Measurements from ENCODE around the gene MFSD12.
"Not testable (repeated sequence)": the region's sequence is repeated elsewhere in the genome, so short reads cannot be mapped to it uniquely, and the experiment has no call there.

MFSD12 gene

DNA sequence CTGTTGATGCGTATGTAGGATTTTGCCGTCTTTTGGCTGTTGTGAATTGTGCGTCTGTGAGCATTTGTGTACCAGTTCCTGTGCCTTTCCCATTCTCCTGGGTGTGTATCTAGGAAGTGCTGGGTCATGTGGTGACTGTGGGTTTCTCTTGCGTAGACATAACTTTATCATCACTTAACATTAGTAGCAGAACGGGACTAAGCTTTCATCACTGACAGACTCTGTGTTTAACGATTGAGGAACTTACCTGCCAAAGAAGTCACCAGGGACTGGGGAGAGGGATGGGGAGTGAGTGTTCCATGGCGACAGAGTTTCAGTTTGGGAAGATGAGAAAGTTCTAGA, 36.3 kb downstream of the MFSD12 start:
- no peak for DNase-seq

DNA sequence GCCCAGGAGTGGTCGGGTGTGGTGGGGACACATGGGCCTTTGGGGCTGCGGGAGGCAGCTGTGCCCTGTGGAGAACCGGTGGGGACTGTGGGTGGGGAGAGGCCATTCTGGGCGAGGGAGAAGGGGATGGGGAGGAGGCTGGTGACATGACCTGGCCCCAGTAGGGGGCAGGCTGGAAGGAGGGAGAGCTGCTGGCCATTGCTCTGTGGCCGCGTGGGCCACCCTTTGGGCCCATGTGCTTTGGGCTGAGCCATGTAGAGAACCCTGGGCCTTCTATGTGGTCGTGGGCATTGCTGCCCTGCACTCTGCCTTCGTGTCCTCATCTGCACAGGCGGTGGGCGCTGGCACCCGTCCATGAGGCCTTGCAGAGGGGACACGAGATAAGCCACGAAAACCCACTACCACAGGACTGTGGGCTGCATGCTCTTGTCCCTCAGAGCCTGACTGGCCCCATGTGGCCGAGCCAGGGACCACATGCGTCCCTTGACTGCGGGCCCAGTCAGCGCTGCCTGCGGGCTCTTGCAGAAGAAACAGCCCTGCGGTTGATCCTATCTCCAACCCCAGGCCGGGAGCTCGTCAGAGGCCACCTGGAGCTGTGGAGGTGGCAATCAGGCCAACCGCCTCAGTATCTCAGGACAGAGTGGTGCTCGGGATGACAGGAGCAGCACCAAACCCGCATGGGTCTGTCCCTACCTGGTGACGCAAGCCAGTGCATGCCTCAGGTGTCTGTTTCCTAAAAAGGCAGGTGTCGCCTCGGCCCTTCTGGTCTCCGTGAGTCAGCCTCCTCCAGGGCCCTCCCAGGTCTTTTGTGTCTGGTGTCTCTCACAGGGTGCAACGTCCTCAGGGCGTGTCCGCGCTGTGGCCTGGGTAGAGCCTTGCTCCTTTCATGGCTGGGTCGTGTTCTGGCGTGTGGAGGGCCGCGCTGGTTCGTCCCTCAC, 37.0 kb downstream of the MFSD12 start:
- no peak for DNase-seq

DNA sequence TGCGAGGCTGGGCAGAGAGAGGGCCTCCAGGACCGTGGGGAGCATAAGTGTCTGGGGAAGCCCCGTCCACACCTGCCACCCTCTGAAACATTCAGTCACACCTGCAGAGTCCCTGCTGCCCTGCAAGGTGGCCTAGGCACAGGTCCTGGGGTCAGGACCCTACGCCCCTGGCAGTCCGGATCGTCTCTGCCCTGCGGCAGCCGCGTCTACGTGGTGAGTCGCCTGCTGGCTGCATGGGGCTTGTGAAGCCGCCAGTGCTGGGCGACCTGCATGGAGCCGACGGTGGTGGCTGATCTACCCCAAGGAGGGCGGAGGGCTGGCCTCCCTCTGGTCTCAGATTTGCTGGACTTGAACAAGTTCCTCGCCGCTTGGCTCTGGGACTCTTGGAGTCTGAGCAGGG, 38.3 kb downstream of the MFSD12 start:
- DNase-seq = no peak

DNA sequence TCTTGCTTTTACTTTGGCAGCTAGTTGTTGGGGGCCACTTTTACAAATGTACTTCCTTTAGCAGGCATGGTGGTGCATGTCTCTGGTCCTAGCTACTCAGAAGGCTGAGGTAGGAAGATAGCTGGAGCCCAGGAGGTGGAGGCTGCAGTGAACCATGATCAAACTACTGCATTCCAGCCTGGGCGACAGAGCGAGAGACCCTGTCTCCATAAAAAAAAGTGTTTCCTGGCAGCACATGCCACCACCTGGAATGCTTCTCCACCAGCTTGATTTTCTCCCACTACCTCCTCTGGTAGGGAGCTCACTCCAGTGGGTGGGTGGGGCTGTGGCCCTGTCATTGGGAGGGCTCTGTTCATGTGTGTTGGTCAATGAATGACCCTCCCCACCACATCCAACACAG, 38.7 kb downstream of the MFSD12 start:
- no peak for DNase-seq

DNA sequence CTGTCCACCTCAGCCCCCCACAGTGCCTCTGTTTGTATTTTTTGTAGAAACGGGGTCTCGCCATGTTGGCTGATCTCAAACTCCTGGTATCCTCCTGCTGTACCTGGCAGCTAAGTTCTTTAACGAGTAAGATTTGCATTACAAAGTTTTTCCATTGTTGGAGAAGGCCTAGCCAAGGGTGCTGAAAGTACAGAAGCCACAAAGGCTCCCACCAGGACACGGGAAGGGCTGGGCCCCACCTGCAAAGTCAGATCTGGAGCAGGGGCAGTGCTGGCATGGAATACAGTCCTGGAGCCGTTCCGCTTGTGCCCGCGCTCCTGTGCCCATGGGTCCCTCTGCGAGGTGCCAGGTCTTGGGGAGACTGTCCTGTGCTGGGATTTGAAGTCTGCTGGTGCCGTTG, 39.1 kb downstream of the MFSD12 start:
- no peak for DNase-seq

DNA sequence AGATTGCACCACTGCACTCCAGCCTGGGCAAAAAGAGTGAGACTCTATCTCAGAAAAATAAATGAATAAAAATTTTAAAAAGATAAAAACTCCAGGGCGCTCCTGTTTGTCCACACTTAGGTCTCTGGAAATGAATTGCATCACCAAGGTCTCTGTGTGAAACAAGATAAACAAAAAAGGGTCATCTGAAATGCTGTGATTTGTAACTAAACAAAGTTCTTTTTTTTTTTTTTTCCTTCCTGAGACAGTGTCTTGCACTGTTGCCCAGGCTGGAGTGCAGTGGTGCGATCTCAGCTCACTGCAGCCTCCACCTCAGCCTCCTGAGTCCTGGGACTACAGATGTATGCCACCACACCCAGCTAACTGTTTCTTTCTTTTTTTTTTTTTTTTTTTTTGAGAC, 39.7 kb downstream of the MFSD12 start:
- no peak for DNase-seq

DNA sequence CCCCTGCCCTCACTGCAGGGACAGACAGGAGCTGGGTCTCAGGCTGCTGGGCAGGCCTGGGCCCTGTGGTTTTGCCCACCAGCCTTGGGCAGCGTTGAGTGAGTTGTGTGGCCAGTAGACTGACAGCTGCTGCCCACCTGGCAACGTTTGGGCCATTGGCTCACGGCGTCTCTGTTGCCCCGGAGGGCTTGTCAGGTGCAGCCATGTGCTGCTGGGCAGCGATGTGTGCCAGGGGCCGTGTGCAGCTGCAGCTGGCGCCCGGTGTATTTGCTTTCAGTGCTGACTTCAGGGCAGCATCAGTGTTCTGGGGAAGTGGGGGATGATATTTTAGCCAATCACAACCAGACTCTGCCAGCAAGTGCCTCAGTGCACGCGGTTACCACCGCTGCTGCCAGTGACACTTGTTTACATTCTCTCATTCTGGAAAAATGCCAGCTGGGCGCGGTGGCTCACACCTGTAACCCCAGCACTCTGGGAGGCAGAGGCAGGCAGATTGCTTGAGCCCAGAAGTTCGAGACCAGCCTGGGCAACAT, 40.6 kb downstream of the MFSD12 start:
- DNase-seq = peak; percentile 65

DNA sequence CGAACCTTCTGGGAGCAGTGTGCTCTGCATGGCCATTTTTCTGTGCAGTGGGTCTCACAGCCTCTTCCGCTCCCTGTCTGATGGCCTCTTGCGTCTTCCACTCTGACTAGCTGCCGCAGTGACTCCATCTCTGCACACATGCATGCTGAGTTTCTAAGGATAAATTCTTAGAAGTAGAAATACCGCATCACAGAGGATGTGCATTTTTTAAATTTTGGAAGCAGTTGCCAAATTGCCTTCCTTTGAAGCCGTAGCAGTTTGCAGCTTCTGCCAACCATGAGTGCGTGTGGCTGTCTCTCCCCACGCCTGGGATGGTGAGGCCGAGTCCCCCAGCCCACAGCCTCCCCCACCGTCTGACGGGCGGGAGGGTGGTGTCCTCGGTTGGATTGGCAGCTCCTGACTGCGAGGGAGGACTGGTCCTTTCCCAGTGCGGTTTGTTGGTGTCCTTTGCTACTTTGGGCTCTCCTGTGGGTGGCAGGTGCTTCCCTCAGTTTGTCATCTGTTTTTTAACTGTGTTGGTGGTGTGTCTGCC, 41.4 kb downstream of the MFSD12 start:
- no peak for DNase-seq

DNA sequence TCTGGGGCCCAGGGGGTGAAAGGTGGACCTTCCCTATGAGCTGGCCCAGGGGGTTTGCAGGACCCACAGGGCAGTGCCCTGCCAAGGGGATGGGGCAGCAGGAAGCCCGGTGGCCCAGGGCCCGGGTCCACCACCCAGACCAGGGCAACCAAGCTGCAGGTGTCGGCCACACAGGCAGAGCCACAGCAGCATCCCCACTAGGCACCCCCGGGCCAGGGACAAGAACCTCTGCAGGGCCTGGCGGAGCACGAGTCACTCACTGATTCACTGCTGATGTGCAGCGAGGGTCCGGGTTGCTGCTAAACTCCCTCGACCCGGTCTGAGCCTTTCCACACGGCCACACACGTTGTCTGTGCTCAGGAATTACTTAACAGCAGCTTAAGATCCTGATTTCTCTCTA, 42.5 kb downstream of the MFSD12 start:
- DNase-seq = no peak

DNA sequence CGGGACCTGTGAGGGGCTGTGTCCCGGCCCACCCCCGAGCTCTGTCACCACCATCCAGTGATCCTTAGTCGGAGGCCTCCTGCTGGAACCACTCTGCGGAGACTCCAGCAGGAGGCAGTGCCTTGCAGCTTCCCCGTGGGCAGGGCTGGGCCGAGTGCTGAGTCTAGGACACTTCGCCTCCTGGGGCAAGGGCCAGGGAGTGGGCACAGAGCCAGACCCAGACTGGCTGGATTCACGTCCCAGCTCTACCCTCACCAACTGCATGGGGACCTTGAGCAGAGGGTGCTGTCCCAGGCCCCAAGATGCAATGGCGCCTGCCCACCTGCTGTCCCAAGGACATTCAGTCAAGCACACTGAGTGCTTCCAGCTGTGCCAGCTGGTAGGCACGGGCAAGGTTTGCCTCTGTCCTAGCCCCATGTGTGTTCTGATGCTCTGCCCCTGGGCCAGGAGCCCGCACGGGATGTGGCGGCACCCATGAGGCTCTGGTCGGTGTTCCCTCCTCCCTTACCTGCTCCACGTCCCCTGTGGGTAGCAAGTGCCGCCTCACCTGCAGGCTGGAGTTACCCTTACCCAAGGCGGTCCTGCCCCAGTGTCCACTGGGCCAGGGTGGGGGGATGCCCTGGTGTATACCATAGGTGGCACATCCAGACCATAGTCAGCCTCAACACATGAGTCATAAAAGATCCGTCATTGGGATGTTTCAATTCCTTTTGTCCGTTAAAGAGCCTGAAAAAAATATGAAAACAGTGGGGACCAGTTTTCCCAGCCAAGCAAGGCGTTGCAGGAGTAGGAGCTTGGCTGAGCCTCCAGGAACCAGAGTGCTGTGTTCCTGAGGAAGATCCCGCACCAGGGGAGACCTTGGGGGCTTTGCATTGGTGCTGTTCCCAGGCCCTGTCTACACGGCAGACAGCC, 43.9 kb downstream of the MFSD12 start:
- no peak for DNase-seq

DNA sequence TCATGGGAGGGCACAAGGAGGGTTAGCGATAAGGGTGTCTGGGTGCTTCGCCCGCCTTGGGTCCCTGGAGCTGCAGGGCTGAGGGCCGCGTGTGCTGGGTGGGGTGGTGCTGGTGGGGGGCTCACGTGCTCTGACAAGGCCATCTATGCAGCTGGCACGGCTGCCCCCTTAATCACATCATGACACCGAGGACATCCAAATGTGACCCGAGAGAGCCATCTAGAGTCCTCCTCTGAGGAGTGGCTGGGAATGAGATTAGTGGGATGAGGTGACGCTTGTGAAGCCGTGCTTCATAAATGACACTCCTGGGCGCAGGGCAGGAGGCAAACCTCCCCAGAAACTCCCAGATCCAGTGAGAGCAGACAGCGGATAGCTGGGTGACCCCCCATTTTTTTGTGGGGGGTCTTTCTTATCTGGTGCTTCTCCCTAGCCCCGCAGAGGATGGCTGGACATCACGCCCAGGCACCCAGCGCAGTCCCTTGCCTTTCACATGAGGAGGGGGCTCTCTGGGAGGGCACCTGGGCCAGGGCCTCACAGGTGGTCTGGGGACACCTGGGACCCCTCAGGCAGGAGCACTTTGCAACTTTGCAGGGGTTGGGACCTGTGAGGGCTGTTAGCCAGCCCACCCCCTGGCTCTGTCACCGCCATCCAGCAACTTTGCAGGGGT, 44.7 kb downstream of the MFSD12 start:
- DNase-seq = no peak

DNA sequence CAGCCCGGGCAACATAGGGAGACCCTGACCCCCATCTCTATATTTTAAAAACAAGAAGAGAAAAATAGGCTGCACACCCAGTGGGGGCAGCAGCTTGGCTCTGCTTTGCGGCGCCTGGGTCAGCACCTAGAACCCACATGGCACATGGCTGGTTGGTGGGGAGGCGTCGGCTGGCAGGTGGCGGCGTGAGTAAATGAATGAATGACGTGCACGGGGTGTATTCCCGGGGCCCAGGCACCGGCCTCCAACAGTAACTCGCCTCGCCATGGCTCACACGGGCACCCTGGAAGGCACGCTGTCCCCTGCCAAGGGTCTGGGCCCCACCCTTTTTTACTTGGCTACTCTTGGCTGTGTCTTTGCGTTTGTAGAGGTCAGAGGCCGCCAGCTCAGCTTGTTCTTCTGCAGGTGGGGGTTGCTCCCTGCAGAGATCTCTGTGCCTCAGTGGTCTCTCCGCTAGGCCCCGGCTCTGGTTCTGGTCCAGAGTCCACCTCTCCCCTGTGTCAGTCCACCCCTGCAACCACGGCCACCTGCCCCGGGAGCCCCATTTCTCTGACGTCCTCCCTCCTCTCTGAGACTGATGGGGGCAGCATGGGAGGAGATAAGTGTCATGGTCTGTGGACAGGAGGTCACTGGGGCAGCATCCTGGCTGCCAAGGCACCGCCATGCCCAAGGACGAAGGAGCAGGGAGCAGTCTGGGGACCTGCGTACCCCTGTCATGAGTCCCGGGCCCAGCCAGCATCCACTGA, 45.7 kb downstream of the MFSD12 start:
- no peak for DNase-seq

DNA sequence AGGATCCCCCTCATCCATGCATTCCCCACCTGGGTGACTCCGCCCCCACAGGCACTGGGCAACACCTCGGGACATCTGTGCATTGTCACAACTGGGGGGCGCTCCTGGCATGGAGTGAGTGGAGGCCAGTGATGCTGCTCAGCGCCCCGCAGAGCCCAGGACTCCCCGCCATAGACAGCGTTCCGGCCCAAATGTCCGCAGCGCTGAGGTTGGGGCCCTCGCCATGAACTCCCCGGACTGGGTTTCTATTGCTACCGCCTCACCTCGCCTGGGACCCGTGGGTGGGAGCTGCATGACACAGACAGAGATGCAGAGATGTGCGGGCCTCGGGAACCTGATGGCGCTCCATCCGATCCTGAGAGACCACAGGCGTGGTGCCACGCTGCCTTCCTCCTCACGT, 46.7 kb downstream of the MFSD12 start:
- DNase-seq = no peak

DNA sequence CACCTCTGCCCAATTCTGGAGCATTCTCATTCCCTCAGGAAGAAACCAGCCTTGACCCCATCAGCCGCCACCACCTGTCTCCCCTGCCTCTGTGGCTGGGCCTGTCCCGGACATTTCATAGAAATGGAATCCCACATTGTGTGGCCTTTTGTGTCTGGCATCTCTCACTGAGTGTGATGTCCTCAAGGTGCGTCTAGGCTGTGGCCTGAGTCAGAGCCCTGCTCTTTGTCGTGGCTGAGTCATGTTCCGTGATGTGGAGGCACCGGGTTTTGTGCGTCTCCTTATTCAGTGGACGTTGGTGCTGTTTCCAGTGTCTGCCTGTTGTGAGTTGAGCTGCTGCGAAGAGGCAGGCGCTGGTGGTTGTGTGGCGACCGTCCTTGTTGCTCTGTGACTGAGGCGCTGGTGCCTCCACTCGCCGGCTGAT, 47.8 kb downstream of the MFSD12 start:
- DNase-seq = no peak

DNA sequence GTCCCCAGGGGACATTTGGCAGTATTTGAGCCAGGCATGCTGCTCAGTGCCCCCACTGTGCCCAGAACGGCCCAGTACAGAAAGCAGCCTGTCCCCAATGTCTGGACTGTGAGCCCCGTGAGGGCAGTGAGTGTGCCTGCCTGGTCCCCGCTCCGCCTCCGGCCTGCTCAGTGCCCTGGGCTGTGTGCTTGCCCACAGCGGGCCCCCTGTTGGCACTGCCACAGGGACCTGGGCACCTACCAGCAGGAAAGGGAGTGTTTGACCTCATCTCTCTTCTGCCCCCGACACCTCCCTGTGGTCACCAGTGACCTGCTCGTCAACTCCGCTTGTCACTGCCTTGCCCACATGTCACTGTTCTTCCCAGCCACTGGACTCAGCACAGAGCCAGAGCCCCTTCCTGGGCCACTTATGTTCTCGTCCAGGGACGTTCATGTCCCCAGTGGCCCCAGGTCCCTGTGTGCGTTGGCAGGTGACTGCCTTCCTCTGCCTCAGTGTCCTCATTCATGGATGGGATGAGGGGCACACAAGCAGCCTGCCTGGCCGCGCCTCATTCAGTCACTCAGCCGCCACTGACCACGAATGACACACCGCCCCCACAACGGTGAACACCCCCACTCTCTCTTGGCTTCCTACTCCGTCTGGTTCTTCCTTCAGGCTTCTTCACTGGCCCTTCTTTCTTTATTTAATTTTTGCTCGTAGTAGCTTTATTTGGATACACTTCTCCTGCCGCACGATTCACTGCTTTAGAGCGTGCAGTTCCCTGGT, 48.4 kb downstream of the MFSD12 start:
- DNase-seq = no peak

DNA sequence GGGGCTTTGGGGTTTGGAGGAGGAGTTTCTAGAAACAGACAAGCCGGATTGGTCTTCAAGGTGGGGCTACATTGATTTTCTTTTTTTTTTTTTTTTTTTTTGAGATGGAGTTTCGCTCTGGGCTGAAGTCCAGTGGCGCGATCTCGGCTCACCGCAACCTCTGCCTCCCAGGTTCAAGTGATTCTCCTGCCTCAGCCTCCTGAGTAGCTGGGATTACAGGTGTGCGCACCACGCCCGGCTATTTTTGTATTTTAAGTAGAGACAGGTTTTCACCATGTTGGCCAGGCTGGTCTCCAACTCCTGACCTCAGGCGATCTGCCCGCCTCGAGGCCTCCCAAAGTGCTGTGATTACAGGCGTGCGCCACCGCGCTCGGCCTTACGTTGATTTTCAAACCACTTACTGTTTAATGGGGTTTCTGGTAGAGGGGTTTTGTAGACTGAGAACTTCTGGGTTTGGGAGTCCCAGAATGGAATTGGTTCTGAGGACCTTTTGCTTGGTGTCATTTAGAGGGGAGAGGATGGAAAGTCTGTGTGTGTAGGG, 49.2 kb downstream of the MFSD12 start:
- not testable (repeated sequence) for DNase-seq

DNA sequence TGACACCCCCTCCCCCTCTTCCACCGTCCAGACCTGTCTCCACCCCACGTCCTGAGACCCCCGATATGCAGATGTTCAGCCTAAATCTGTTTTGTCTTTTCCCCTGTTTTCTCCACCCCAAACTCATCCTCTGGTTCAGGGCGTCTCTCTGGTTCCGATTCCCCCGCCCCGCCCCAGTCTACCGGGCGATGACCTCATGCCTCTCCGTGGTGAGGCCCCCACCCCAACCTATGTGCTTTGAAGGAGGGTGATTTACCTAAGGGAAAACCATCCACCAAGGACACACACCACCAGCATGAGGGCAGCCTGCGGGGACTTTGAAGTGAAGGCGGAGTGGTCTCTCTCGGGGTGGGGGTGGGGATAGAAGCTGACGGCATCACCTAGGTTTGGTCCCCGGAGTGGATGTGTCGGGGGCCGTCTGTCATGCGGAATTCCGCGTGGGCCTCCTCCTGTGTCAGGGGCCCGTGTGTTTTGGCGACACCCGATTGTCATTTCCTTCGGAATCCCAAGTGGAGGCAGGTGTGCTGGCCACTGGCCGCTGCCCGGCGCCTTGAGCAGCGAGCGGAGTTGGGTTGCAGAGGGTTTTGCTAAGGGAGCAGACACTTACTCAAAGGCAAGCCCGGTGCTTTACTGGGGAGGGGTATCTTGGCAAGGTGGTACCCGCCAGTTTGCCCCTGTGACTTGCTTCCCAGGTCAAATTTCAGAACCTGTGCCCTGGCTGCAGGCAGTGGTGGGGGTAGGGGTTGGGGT, 49.8 kb downstream of the MFSD12 start:
- DNase-seq = peak; percentile 65

DNA sequence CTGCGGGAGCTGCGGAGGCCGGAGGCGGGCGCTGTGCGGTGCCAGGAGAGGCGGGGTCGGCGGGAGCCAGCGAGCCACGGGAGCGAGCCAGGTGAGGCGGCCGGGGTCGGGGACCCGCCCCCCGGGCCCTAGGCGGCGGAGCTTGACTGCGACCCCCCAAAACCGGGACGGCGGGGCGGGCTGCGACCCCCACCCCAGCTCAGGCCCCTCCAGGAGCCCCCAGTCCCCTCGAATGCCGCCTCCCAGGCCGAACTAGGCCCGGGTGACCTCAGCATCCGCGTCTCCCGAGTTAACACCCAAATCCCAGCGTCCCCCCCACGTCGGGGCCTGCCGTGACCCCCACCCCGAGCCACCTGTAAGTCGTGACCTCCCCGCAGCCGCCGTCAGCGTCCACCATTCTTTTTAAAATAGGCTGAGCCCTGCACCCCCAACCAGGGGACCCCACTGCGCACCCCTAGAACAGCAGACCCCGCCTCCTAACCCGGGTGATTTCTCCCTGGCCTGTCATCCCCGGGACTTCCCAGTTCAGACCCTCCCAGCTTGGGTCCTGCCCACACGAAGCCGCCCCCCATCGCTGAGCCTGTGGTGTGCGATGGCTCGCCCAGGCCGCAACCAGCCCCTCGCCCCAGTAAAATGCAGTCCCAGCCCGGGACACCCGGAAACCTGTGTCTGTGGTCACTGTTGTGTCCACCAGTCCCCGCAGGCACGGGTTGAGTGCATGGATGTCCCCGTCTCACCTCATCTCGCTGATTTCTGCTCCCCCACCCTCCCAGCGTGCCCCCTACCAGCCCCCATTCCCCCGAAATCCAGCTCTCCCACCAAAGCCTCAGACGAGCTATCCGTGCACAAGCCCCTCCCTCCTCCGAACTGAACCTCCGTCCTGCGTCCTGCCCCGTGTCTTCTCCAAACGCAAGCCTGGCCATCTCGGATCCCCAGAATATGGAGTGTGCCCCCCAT, 50.7 kb downstream of the MFSD12 start:
- DNase-seq = peak; percentile 28

Measured in CD4-positive, alpha-beta T cell treated with Interleukin-6 for 4 hours (primary cell).